Skeletal muscle tissue (tissue), 4 donors: ENCODE results near the gene SENP8. TPM values are rescaled to one million over a fixed set of nuclear protein-coding genes. Genes with fewer than 3 reads are reported as not detected.
"Not testable (repeated sequence)": the region's sequence is repeated elsewhere in the genome, so short reads cannot be mapped to it uniquely, and the experiment has no call there.

ENCODE experiments used
- H3K27ac ChIP-seq: one replicate; pipeline ENCODE4 v1.7.0; 2013; ENCODE audit warnings: mild to moderate bottlenecking, low read depth, low read length, inconsistent platforms
- H3K27me3 ChIP-seq, 3 donors: one replicate each; pipeline ENCODE4 v1.7.0; 2013; ENCODE audit warnings: low read length in 3 of 3; ENCODE audit not compliant: control insufficient read depth in 3 of 3, insufficient read depth in 3 of 3
- H3K36me3 ChIP-seq, 3 donors: one replicate each; pipeline ENCODE4 v1.7.0; 2013; ENCODE audit warnings: low read length in 3 of 3; ENCODE audit not compliant: control insufficient read depth in 3 of 3, insufficient read depth in 3 of 3
- H3K4me1 ChIP-seq, 3 donors: one replicate each; pipeline ENCODE4 v1.7.0; 2013; ENCODE audit warnings: low read length in 3 of 3, mild to moderate bottlenecking in 3 of 3; ENCODE audit not compliant: control insufficient read depth in 3 of 3, insufficient read depth in 3 of 3
- H3K4me3 ChIP-seq, 3 donors: one replicate each; pipeline ENCODE4 v1.7.0; 2013; ENCODE audit warnings: low read length in 3 of 3
- H3K9ac ChIP-seq, 3 donors: one replicate each; pipeline ENCODE4 v1.7.0; 2013; ENCODE audit warnings: low read length in 3 of 3, mild to moderate bottlenecking in 3 of 3, moderate library complexity in 2 of 3, low read depth in 1 of 3
- H3K9me3 ChIP-seq, 3 donors: one replicate each; pipeline ENCODE4 v1.7.0; 2013; ENCODE audit warnings: low read length in 3 of 3; ENCODE audit not compliant: control insufficient read depth in 3 of 3
- total RNA-seq: library from RNA; depleted of rRNA; stranded (reverse); fragments of >200 nt; gene quantifications from one replicate; pipeline ENCODE4 v1.2.3, GENCODE V29; 2014
- donor health status: Osteomylitis.

The SENP8 gene
- total RNA-seq, 1 donor from 2014 or later = 2.1 TPM

DNA sequence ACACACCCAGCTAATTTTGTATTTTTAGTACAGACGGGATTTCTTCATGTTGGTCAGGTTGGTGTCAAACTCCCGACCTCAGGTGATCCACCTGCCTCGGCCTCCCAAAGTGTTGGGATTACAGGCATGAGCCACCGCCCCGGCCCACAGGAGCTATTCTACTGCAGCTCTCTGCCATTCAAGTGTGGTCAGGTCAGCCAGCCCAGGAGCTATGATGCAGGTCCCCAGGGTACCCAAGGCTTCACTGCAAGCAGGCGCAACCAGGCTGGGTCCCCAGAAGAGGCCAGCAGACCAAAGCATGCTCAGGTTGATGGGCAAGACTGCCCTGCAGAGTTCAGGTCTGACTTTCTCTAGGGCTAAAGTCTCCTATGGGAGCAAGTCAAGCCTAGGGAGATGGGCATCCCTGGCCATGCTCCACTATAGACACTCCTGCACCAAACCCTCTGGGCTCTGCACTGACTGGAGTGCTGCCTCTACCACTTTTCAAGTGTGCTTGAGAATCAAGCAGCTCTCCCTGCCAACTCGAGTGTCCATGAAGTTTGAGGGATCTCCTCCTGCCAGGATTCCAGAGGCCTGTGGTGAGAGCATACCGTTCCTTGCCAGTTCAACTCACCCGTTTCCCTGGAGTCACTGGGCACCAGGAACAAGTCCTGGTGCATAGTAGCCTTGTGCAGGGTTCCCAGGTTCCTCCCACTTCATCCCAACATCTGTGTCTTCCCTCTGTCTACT lies 31.1 kb upstream of the SENP8 start:
- Histone ChIP-seq H3K27ac (no peak overlapping the region), H3K36me3 (peaks cover 0 to 3% (median 0%) of the 10 kb centered on the region in 3 donors), H3K4me1 (peaks cover 0 to 17% (median 7%) of the 10 kb centered on the region in 3 donors), H3K9me3 (no peaks in the 10 kb centered on the region), H3K27me3 (no peaks in the 10 kb centered on the region), H3K9ac (no peak overlapping the region), H3K4me3 (no peak overlapping the region)

DNA sequence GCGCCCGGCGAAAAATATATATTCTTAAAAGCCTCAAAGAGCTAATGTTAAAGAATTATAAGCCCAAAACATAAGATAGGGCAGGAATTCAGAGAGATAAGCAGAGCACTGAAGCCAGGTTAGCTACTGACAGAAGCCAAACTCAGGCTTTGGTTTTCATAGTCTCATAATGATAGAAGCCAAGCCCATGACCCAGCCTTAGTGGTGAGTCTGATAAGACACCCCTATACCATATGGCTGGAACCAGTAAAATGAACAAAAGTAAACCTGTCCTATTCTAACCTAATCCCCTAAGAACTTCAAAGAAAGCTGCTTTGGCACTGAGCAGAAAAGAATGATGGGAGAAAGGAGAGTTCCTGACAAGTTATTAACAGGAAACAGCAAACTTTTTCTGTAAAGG lies 26.2 kb upstream of the SENP8 start:
- Histone ChIP-seq H3K27ac (no peak overlapping the region), H3K4me1 (peaks cover 0 to 6% (median 2%) of the 10 kb centered on the region in 3 donors), H3K4me3 (no peak overlapping the region), H3K27me3 (no peaks in the 10 kb centered on the region), H3K9me3 (no peaks in the 10 kb centered on the region), H3K9ac (no peak overlapping the region), H3K36me3 (peaks cover 0 to 3% (median 0%) of the 10 kb centered on the region in 3 donors)

DNA sequence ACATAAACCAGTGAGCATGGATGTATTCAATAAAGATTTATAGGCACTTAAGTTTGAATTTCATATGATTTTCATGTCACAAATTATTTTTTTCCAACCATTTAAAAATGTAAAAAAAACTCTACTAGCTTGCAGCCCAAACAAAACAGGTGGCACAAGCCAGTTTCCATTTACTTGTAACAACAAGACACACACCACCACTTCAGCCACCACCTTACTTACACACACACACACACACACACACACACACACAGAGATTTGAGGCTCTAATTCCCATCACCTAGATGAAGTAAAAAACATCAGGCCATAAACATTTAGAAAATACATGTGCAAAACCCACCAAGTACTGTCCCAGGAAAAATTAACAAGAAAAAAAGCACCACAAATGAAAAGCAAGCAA lies 25.5 kb upstream of the SENP8 start:
- no peak overlapping the region for H3K9ac ChIP-seq
- H3K36me3 ChIP-seq = no peaks in the 10 kb centered on the region
- H3K27me3 ChIP-seq = no peaks in the 10 kb centered on the region
- no peak overlapping the region for H3K4me3 ChIP-seq
- H3K4me1 ChIP-seq = peaks cover 0 to 2% (median 0%) of the 10 kb centered on the region in 3 donors
- H3K9me3 ChIP-seq = no peaks in the 10 kb centered on the region
- no peak overlapping the region for H3K27ac ChIP-seq

DNA sequence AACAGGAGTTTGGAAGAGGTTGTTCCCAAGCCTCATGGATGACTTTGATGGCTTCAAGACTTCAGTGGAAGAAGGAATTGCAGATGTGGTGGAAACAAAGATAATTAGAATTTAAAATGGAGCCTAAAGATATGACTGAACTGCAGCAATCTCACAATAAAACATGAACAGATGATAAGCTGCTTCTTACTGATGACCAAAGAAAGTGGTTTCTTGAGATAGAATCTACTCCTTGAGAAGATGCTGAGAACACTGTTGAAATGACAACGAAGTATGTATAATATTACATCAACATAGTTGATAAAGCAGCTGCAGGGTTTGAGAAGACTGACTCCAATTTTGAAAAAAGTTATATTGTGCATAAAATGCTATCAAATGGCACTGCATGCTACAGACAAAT lies 21.4 kb upstream of the SENP8 start:
- Histone ChIP-seq H3K4me1 (no peaks in the 10 kb centered on the region), H3K9ac (no peak overlapping the region), H3K4me3 (no peak overlapping the region), H3K27me3 (no peaks in the 10 kb centered on the region), H3K36me3 (no peaks in the 10 kb centered on the region), H3K27ac (no peak overlapping the region), H3K9me3 (no peaks in the 10 kb centered on the region)

DNA sequence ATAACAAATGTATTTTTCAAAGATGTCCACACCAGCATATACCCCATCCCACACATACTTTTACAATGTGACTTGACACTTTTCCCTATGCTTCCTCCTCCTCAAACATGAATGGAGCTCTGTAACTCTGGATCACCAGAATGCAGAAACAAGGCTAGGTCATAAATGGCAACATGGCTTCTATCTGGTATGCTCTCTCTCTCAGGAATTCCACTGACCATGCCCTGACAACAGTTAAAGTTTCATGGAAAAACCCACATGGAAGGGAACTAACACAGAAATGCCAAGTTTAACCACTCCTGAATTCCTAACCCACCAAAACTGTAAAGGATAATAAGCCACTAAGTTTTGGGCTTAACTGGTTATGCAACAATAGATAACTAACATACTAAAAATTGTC lies 20.2 kb upstream of the SENP8 start:
- H3K27me3 ChIP-seq = no peaks in the 10 kb centered on the region
- H3K4me3 ChIP-seq = no peak overlapping the region
- H3K27ac ChIP-seq = no peak overlapping the region
- no peak overlapping the region for H3K9ac ChIP-seq
- H3K4me1 ChIP-seq = peaks cover 0 to under 1% (median 0%) of the 10 kb centered on the region in 3 donors
- H3K36me3 ChIP-seq = no peaks in the 10 kb centered on the region
- no peaks in the 10 kb centered on the region for H3K9me3 ChIP-seq

DNA sequence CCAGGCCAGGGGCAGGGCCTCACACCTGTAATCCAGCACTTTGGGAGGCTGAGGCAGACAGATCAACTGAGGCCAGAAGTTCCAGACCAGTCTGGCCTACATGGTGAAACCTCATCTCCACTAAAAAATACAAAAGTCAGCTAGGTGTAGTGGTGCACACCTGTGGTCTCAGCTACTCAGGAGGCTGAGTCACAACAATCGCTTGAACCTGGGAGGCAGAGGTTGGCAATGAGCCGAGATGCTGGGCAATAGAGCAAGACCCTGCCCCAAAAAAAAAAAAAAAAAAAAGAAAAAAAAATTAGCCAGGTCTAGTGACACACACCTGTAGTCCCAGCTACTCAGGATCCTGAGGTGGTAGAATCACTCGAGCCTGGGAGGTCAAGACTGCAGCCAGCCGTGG lies 19.0 kb upstream of the SENP8 start:
- Histone ChIP-seq H3K9ac (no peak overlapping the region), H3K4me1 (peaks cover 2 to 10% (median 8%) of the 10 kb centered on the region in 3 donors), H3K4me3 (no peak overlapping the region), H3K36me3 (no peaks in the 10 kb centered on the region), H3K27ac (no peak overlapping the region), H3K27me3 (no peaks in the 10 kb centered on the region), H3K9me3 (no peaks in the 10 kb centered on the region)

DNA sequence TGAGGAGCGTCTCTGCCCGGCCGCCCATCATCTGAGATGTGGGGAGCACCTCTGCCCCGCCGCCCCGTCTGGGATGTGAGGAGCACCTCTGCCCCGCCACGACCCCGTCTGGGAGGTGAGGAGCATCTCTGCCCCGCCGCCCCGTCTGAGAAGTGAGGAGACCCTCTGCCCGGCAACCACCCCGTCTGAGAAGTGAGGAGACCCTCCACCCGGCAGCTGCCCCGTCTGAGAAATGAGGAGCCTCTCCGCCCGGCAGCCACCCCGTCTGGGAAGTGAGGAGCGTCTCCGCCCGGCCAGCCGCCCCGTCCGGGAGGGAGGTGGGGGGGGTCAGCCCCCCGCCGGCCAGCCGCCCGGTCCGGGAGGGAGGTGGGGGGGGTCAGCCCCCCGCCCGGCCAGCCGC lies 17.7 kb upstream of the SENP8 start:
- not testable (repeated sequence) for H3K27ac ChIP-seq, H3K4me3 ChIP-seq, H3K36me3 ChIP-seq, H3K9ac ChIP-seq, H3K27me3 ChIP-seq, H3K9me3 ChIP-seq
- H3K4me1 ChIP-seq = peaks cover 4 to 12% (median 9%) of the 10 kb centered on the region in 3 donors

DNA sequence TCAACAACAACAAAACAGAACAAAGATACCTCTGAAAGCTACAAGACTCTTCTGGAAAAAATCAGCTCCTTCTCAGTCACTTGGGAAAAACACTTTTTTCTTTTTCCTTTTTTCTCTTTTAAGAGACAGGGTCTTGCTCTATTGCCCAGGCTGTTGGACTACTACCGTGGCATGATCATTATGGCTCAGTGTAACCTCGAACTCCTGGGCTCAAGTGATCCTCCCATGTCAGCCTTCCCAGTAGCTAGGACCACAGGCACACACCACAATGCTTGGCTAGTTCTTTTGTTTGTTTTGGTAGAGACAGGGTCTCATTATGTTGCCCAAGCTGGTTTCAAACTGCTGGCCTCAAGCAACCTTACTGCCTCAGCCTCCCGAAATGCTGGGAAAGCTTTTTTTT lies 13.1 kb upstream of the SENP8 start:
- H3K9ac ChIP-seq = no peak overlapping the region
- H3K27ac ChIP-seq = no peak overlapping the region
- H3K9me3 ChIP-seq = no peaks in the 10 kb centered on the region
- no peaks in the 10 kb centered on the region for H3K27me3 ChIP-seq
- H3K4me3 ChIP-seq = no peak overlapping the region
- peaks cover 7 to 16% (median 9%) of the 10 kb centered on the region in 3 donors for H3K4me1 ChIP-seq
- H3K36me3 ChIP-seq = no peaks in the 10 kb centered on the region

DNA sequence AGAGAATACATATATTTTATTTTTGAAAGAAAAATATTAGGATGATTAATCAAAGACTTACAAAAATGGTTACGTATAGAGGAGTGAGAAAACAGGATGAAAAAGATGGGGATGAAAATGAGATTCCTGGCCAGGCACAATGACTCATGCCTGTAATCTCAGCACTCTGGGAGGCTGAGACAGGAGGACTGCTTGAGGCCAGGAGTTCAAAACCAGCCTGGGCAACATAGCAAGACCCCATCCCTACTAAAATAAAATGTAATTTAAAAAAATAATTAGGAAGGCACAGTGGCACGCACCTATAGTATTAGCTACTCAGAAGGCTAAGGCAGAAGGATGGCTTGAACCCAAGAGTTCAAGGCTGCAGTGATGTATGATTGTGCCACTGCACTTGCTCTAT lies 12.1 kb upstream of the SENP8 start:
- H3K9me3 ChIP-seq = no peaks in the 10 kb centered on the region
- no peak overlapping the region for H3K4me3 ChIP-seq
- H3K27me3 ChIP-seq = no peaks in the 10 kb centered on the region
- H3K9ac ChIP-seq = no peak overlapping the region
- no peaks in the 10 kb centered on the region for H3K36me3 ChIP-seq
- H3K27ac ChIP-seq = no peak overlapping the region
- peaks cover 7 to 16% (median 9%) of the 10 kb centered on the region in 3 donors for H3K4me1 ChIP-seq

DNA sequence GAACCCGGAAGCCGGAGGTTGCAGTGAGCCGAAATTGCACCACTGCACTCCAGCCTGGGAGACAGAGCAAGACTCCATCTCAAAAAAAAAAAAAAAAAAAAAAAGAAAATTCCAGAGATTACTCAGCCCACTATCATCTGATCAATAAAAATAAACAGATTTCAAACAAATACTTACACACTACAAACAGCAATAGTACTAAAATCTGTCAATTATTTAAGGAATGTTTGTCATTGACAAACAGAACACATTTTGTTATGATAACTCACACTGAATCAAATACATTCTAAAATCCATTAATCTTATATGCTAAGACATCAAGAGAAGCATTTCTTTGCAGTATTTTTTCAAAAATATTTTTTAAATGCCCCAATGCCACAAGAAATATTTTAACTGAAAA lies 7.8 kb upstream of the SENP8 start:
- Histone ChIP-seq H3K36me3 (no peaks in the 10 kb centered on the region), H3K4me1 (peaks cover 11 to 22% (median 19%) of the 10 kb centered on the region in 3 donors), H3K27ac (no peak overlapping the region), H3K9ac (no peak overlapping the region), H3K4me3 (no peak overlapping the region), H3K9me3 (no peaks in the 10 kb centered on the region), H3K27me3 (no peaks in the 10 kb centered on the region)
